SU-DHL-6 (cell line): Measurements from ENCODE around the gene SUSD3.

ENCODE experiments used
- H2AFZ ChIP-seq: fragments of 200-600 bp; sonication (generic); 2 replicates; pipeline ENCODE4 v1.6.1; 2014; ENCODE audit warnings: low read depth, mild to moderate bottlenecking, moderate library complexity, mixed read lengths, antibody characterized with exemption, low read length; ENCODE audit not compliant: severe bottlenecking
- H3F3A ChIP-seq: fragments of 200-600 bp; shearing (Covaris generic); 2 replicates; pipeline ENCODE4 v1.6.0; 2016; ENCODE audit warnings: antibody characterized with exemption, mild to moderate bottlenecking; ENCODE audit not compliant: insufficient read depth
- H3K27ac ChIP-seq: fragments of 200-600 bp; sonication (generic); 2 replicates; pipeline ENCODE4 v1.5.1; 2016; ENCODE audit warnings: low read depth, mild to moderate bottlenecking, low read length, moderate library complexity, mixed read lengths
- H3K27me3 ChIP-seq: fragments of 200-600 bp; sonication (generic), shearing (Covaris generic); 2 replicates; pipeline ENCODE4 v1.6.0; 2014; ENCODE audit warnings: mild to moderate bottlenecking, low read length
- H3K36me3 ChIP-seq: fragments of 200-600 bp; sonication (generic); 2 replicates; pipeline ENCODE4 v1.6.1; 2014; ENCODE audit warnings: mild to moderate bottlenecking, low read length, mixed read lengths
- H3K4me2 ChIP-seq: fragments of 300-600, 200-600 bp; shearing (Covaris generic), sonication (generic); 2 replicates; pipeline ENCODE4 v1.6.0; 2014; ENCODE audit warnings: low read length, low read depth, mild to moderate bottlenecking; ENCODE audit not compliant: poor library complexity, severe bottlenecking
- H3K4me3 ChIP-seq: fragments of 200-600 bp; sonication (generic); 2 replicates; pipeline ENCODE4 v1.5.1; 2014; ENCODE audit warnings: antibody characterized with exemption, low read length, mild to moderate bottlenecking, mixed read lengths; ENCODE audit not compliant: insufficient read depth, poor library complexity, severe bottlenecking
- H3K79me2 ChIP-seq: fragments of 200-600 bp; sonication (generic); 2 replicates; pipeline ENCODE4 v1.6.1; 2014; ENCODE audit warnings: mild to moderate bottlenecking, low read length, moderate library complexity; ENCODE audit not compliant: insufficient read depth
- H3K9ac ChIP-seq: fragments of 200-600 bp; sonication (generic); 2 replicates; pipeline ENCODE4 v1.7.0; 2014; ENCODE audit warnings: mild to moderate bottlenecking, low read length
- H3K9me2 ChIP-seq: fragments of 200-600 bp; sonication (generic); replicated peaks from 2 replicates; pipeline ENCODE4 v1.6.1; 2014; ENCODE audit warnings: low read length; ENCODE audit not compliant: insufficient read depth
- H3K9me3 ChIP-seq: fragments of 200-600 bp; sonication (generic); 2 replicates; pipeline ENCODE4 v1.6.1; 2014; ENCODE audit warnings: low read length, mixed read lengths; ENCODE audit not compliant: insufficient read depth
- H4K20me1 ChIP-seq: fragments of 200-600 bp; sonication (generic); 2 replicates; pipeline ENCODE4 v1.6.1; 2014; ENCODE audit warnings: low read depth, mild to moderate bottlenecking, antibody characterized with exemption, low read length, moderate library complexity, mixed read lengths
- CTCF ChIP-seq: fragments of 200-600 bp; sonication (generic); IDR thresholded peaks from one replicate; pipeline ENCODE4 v1.5.1; 2017; ENCODE audit warnings: antibody characterized with exemption, mild to moderate bottlenecking, low read length, moderate library complexity; ENCODE audit not compliant: insufficient read depth, poor library complexity, severe bottlenecking
- EZH2phosphoT487 ChIP-seq: fragments of 200-600 bp; sonication (generic), shearing (Covaris generic); conservative IDR thresholded peaks from 2 replicates; pipeline ENCODE4 v1.6.1; 2018; ENCODE audit warnings: mild to moderate bottlenecking, antibody characterized with exemption, low read length, moderate library complexity, mixed read lengths

The SUSD3 gene

GRCh38 chr9:93129691-93130500 is 71.4 kb downstream of the SUSD3 start:
- Histone ChIP-seq H3K9ac (no peak overlapping the region), H3K27me3 (no peaks in the 10 kb centered on the region), H3K36me3 (no peaks in the 10 kb centered on the region), H3K4me2 (no peak overlapping the region), H3K9me3 (no peaks in the 10 kb centered on the region), H3K79me2 (no peaks in the 10 kb centered on the region), H3F3A (no peaks in the 10 kb centered on the region), H3K4me3 (no peak overlapping the region), H4K20me1 (no peaks in the 10 kb centered on the region), H3K27ac (no peak overlapping the region), H3K9me2 (no peaks in the 10 kb centered on the region), H2AFZ (no peak overlapping the region)
- TF ChIP-seq EZH2phosphoT487 (no peak), CTCF (no peak)

- no peaks in the 10 kb centered on the region for H3F3A ChIP-seq
- no peak overlapping the region for H3K4me3 ChIP-seq
- no peaks in the 10 kb centered on the region for H3K79me2 ChIP-seq
- no peaks in the 10 kb centered on the region for H3K9me2 ChIP-seq
- H3K9me3 ChIP-seq, result no peaks in the 10 kb centered on the region
- H3K36me3 ChIP-seq, result no peaks in the 10 kb centered on the region
- no peaks in the 10 kb centered on the region for H3K27me3 ChIP-seq
- H2AFZ ChIP-seq, result no peak overlapping the region
- no peak overlapping the region for H3K27ac ChIP-seq
- H3K9ac ChIP-seq, result no peak overlapping the region
- no peaks in the 10 kb centered on the region for H4K20me1 ChIP-seq
- TF ChIP-seq EZH2phosphoT487 (no peak), CTCF (no peak)
- H3K4me2 ChIP-seq, result no peak overlapping the region
Measured at GRCh38 chr9:93130861-93131481, 72.5 kb downstream of the SUSD3 start.

GRCh38 chr9:93131599-93132286 is 73.2 kb downstream of the SUSD3 start:
- no peaks in the 10 kb centered on the region for H3K9me2 ChIP-seq
- H4K20me1 ChIP-seq, result no peaks in the 10 kb centered on the region
- H3K27me3 ChIP-seq, result no peaks in the 10 kb centered on the region
- no peak overlapping the region for H3K9ac ChIP-seq
- H3F3A ChIP-seq, result no peaks in the 10 kb centered on the region
- TF ChIP-seq CTCF (no peak), EZH2phosphoT487 (no peak)
- H2AFZ ChIP-seq, result no peak overlapping the region
- no peaks in the 10 kb centered on the region for H3K79me2 ChIP-seq
- H3K4me3 ChIP-seq, result no peak overlapping the region
- no peak overlapping the region for H3K4me2 ChIP-seq
- no peaks in the 10 kb centered on the region for H3K9me3 ChIP-seq
- H3K27ac ChIP-seq, result no peak overlapping the region
- H3K36me3 ChIP-seq, result no peaks in the 10 kb centered on the region
